ENCODE measurements around the gene ERMN.

Gene ERMN

GRCh38 chr2:157304811-157305722 lies 20.6 kb downstream of the ERMN start:
- Histone ChIP-seq H3F3A (ENCODE audit: insufficient read depth, low read length) (no peaks in the 10 kb centered on the region), H4K20me1 (ENCODE audit: insufficient read depth, low read length) (no peaks in the 10 kb centered on the region), H3K27ac (ENCODE audit: low read depth, low read length, poor library complexity, severe bottlenecking) (no peak overlapping the region), H3K9me2 (ENCODE audit: low read depth, low read length) (no peaks in the 10 kb centered on the region), H3K4me2 (ENCODE audit: low read length) (no peak overlapping the region), H3K4me3 (ENCODE audit: low read depth, low read length, poor library complexity, severe bottlenecking) (no peak overlapping the region), H3K4me1 (ENCODE audit: insufficient read depth, low read length, severe bottlenecking) (no peaks in the 10 kb centered on the region), H3K36me3 (ENCODE audit: insufficient read depth, low read length) (no peaks in the 10 kb centered on the region), H3K9me3 (ENCODE audit: low read length) (no peaks in the 10 kb centered on the region), H3K79me2 (ENCODE audit: insufficient read depth, low read length) (no peaks in the 10 kb centered on the region), H3K27me3 (ENCODE audit: insufficient read depth, low read length) (no peaks in the 10 kb centered on the region), H2AFZ (ENCODE audit: low read length) (no peak overlapping the region), H3K9ac (ENCODE audit: low read length) (no peak overlapping the region)
- no peak for TF ChIP-seq CTCF (IDR thresholded peaks at IDR 0.05; ENCODE audit: low read length)
- TF ChIP-seq EZH2 (IDR thresholded peaks at IDR 0.05; ENCODE audit: borderline replicate concordance, low read length): no peak

GRCh38 chr2:157303612-157304011 lies 22.0 kb downstream of the ERMN start:
- no peaks in the 10 kb centered on the region for H4K20me1 ChIP-seq (ENCODE audit: insufficient read depth, low read length)
- H3K9ac ChIP-seq (ENCODE audit: low read length): no peak overlapping the region
- no peaks in the 10 kb centered on the region for H3K9me2 ChIP-seq (ENCODE audit: low read depth, low read length)
- H3K4me1 ChIP-seq (ENCODE audit: insufficient read depth, low read length, severe bottlenecking): no peaks in the 10 kb centered on the region
- no peak overlapping the region for H3K4me2 ChIP-seq (ENCODE audit: low read length)
- H3K36me3 ChIP-seq (ENCODE audit: insufficient read depth, low read length): no peaks in the 10 kb centered on the region
- no peak overlapping the region for H3K27ac ChIP-seq (ENCODE audit: low read depth, low read length, poor library complexity, severe bottlenecking)
- no peaks in the 10 kb centered on the region for H3F3A ChIP-seq (ENCODE audit: insufficient read depth, low read length)
- H3K9me3 ChIP-seq (ENCODE audit: low read length): no peaks in the 10 kb centered on the region
- H2AFZ ChIP-seq (ENCODE audit: low read length): no peak overlapping the region
- no peaks in the 10 kb centered on the region for H3K27me3 ChIP-seq (ENCODE audit: insufficient read depth, low read length)
- no peaks in the 10 kb centered on the region for H3K79me2 ChIP-seq (ENCODE audit: insufficient read depth, low read length)
- TF ChIP-seq EZH2 (IDR thresholded peaks at IDR 0.05; ENCODE audit: borderline replicate concordance, low read length) (no peak), CTCF (IDR thresholded peaks at IDR 0.05; ENCODE audit: low read length) (no peak)
- H3K4me3 ChIP-seq (ENCODE audit: low read depth, low read length, poor library complexity, severe bottlenecking): no peak overlapping the region

- Histone ChIP-seq H3K4me1 (ENCODE audit: insufficient read depth, low read length, severe bottlenecking) (no peaks in the 10 kb centered on the region), H3K36me3 (ENCODE audit: insufficient read depth, low read length) (no peaks in the 10 kb centered on the region), H3K4me3 (ENCODE audit: low read depth, low read length, poor library complexity, severe bottlenecking) (no peak overlapping the region), H3K27me3 (ENCODE audit: insufficient read depth, low read length) (no peaks in the 10 kb centered on the region), H2AFZ (ENCODE audit: low read length) (no peak overlapping the region), H3K9me2 (ENCODE audit: low read depth, low read length) (no peaks in the 10 kb centered on the region), H3K9ac (ENCODE audit: low read length) (no peak overlapping the region), H3K27ac (ENCODE audit: low read depth, low read length, poor library complexity, severe bottlenecking) (no peak overlapping the region), H3F3A (ENCODE audit: insufficient read depth, low read length) (no peaks in the 10 kb centered on the region), H3K79me2 (ENCODE audit: insufficient read depth, low read length) (no peaks in the 10 kb centered on the region), H4K20me1 (ENCODE audit: insufficient read depth, low read length) (no peaks in the 10 kb centered on the region), H3K4me2 (ENCODE audit: low read length) (no peak overlapping the region), H3K9me3 (ENCODE audit: low read length) (no peaks in the 10 kb centered on the region)
- no peak for TF ChIP-seq EZH2 (IDR thresholded peaks at IDR 0.05; ENCODE audit: borderline replicate concordance, low read length)
- peak; percentile 86 for TF ChIP-seq CTCF (IDR thresholded peaks at IDR 0.05; ENCODE audit: low read length)
These were observed 23.0 kb downstream of the ERMN start for GRCh38 chr2:157302492-157303099.

All from OCI-LY1 (cell line).